MM.1S (cell line): ENCODE measurements around the gene TPTE.
"Not testable (repeated sequence)": the region's sequence is repeated elsewhere in the genome, so short reads cannot be mapped to it uniquely, and the experiment has no call there.

Source experiments
- DNase-seq: peaks from one replicate; pipeline ENCODE4 v3.0.0-alpha.2; 2015
- H2AFZ ChIP-seq: fragments of 300-600 bp; sonication (generic); 2 replicates; pipeline ENCODE4 v1.6.0; 2016; ENCODE audit warnings: antibody characterized with exemption, low read length
- H3F3A ChIP-seq: fragments of 300-600 bp; sonication (generic); 2 replicates; pipeline ENCODE4 v1.6.1; 2016; ENCODE audit warnings: mild to moderate bottlenecking, antibody characterized with exemption, low read length, moderate library complexity, mixed read lengths; ENCODE audit not compliant: insufficient read depth
- H3K27ac ChIP-seq: fragments of 300-600 bp; sonication (generic); 2 replicates; pipeline ENCODE4 v1.5.1; 2016; ENCODE audit warnings: mild to moderate bottlenecking, low read length
- H3K27me3 ChIP-seq: fragments of 300-600 bp; sonication (generic); replicated peaks from 2 replicates; pipeline ENCODE4 v1.6.0; 2016; ENCODE audit warnings: low read length; ENCODE audit not compliant: insufficient read depth
- H3K36me3 ChIP-seq: fragments of 300-600 bp; sonication (generic); replicated peaks from 2 replicates; pipeline ENCODE4 v1.6.1; 2016; ENCODE audit warnings: mild to moderate bottlenecking, low read length, mixed read lengths; ENCODE audit not compliant: insufficient read depth
- H3K4me1 ChIP-seq: fragments of 300-600 bp; sonication (generic); 2 replicates; pipeline ENCODE4 v1.6.1; 2016; ENCODE audit warnings: low read length, mixed read lengths
- H3K4me2 ChIP-seq: fragments of 300-600 bp; sonication (generic); 2 replicates; pipeline ENCODE4 v1.6.0; 2016; ENCODE audit warnings: low read depth, low read length
- H3K4me3 ChIP-seq: fragments of 300-600 bp; sonication (generic); 2 replicates; pipeline ENCODE4 v1.5.1; 2016; ENCODE audit warnings: low read length, mixed read lengths
- H3K79me2 ChIP-seq: fragments of 300-600 bp; sonication (generic); 2 replicates; pipeline ENCODE4 v1.6.1; 2016; ENCODE audit warnings: mixed run types, low read length, mixed read lengths
- H3K9ac ChIP-seq: fragments of 300-600 bp; sonication (generic); 2 replicates; pipeline ENCODE4 v1.6.1; 2016; ENCODE audit warnings: low read length, mixed read lengths
- H3K9me2 ChIP-seq: fragments of 300-600 bp; sonication (generic); replicated peaks from 2 replicates; pipeline ENCODE4 v1.6.1; 2016; ENCODE audit warnings: mild to moderate bottlenecking, low read length, mixed read lengths; ENCODE audit not compliant: insufficient read depth
- H3K9me3 ChIP-seq: fragments of 300-600 bp; sonication (generic); replicated peaks from 2 replicates; pipeline ENCODE4 v1.6.1; 2016; ENCODE audit warnings: mild to moderate bottlenecking, low read length, mixed read lengths; ENCODE audit not compliant: insufficient read depth
- H4K20me1 ChIP-seq: fragments of 300-600 bp; sonication (generic); 2 replicates; pipeline ENCODE4 v1.6.1; 2016; ENCODE audit warnings: mild to moderate bottlenecking, low read length, moderate library complexity, mixed read lengths; ENCODE audit not compliant: insufficient read depth
- EZH2 ChIP-seq: fragments of 300-600 bp; sonication (generic); optimal IDR thresholded peaks from 2 replicates; pipeline ENCODE3; 2017; ENCODE audit warnings: low read depth, mild to moderate bottlenecking, antibody characterized with exemption, low read length, mixed read lengths
- EZH2phosphoT487 ChIP-seq: fragments of 300-600 bp; sonication (generic); IDR thresholded peaks from 2 replicates; pipeline ENCODE4 v1.6.1; 2018; ENCODE audit warnings: antibody characterized with exemption, low read length
- TF ChIP-seq, protein P1 (sequence below): fragments of 300-600 bp; sonication (generic); IDR thresholded peaks from 2 replicates; pipeline ENCODE4 v1.5.1; 2016; ENCODE audit warnings: antibody characterized with exemption, low read length, mixed read lengths

TPTE gene

GRCh38 chr21:10607074-10607473, 85.7 kb downstream of the TPTE start:
- not testable (repeated sequence) for H2AFZ ChIP-seq, H4K20me1 ChIP-seq, H3K27me3 ChIP-seq, H3F3A ChIP-seq, DNase-seq, H3K27ac ChIP-seq, H3K36me3 ChIP-seq, H3K4me2 ChIP-seq, H3K4me1 ChIP-seq, H3K9ac ChIP-seq, H3K79me2 ChIP-seq, H3K9me3 ChIP-seq, H3K9me2 ChIP-seq, H3K4me3 ChIP-seq

- not testable (repeated sequence) for H3F3A ChIP-seq, H3K27ac ChIP-seq, H3K4me3 ChIP-seq, H3K9me3 ChIP-seq, H3K9me2 ChIP-seq, H3K4me2 ChIP-seq, H3K9ac ChIP-seq, H3K4me1 ChIP-seq, H2AFZ ChIP-seq, DNase-seq, H4K20me1 ChIP-seq, H3K27me3 ChIP-seq, H3K79me2 ChIP-seq, H3K36me3 ChIP-seq
These were observed 92.9 kb downstream of the TPTE start for GRCh38 chr21:10614285-10614684.

DNA sequence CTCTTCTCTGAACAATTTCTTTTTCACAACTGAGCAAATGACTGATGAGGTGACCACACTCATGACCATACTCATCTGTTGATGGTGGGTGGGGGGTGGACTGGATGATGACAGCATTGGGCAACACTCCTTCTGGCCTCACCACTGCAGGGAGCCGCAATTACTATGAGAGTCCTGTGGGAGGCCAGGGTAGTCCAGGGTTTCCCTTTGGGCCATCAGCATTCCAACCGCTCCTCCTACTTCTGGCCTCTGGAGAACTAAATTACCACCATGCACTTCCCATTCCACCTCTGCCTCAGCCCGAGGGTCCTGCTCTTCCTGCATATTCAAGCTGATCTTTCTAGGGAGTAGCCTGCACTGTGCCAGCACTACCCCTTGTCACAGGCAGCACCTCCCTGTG, 94.7 kb downstream of the TPTE start:
- DNase-seq, H3K27ac ChIP-seq, H3K36me3 ChIP-seq, H3K27me3 ChIP-seq, H3K4me2 ChIP-seq, H2AFZ ChIP-seq, H3K9ac ChIP-seq, H3K79me2 ChIP-seq, H3K9me2 ChIP-seq, H3K4me1 ChIP-seq, H3F3A ChIP-seq, H3K9me3 ChIP-seq, H4K20me1 ChIP-seq, H3K4me3 ChIP-seq: not testable (repeated sequence)

GRCh38 chr21:10616535-10616934, 95.2 kb downstream of the TPTE start:
- H3K9me2 ChIP-seq: no peaks in the 10 kb centered on the region

GRCh38 chr21:10617133-10617752, 95.9 kb downstream of the TPTE start:
- H3F3A ChIP-seq, H3K27me3 ChIP-seq, H3K36me3 ChIP-seq, H4K20me1 ChIP-seq, H3K9ac ChIP-seq, H3K4me1 ChIP-seq, DNase-seq, H3K4me3 ChIP-seq, H3K79me2 ChIP-seq, H2AFZ ChIP-seq, H3K9me2 ChIP-seq, H3K9me3 ChIP-seq, H3K27ac ChIP-seq, H3K4me2 ChIP-seq: not testable (repeated sequence)

More at GRCh38 chr21:10616535-10616934, 95.2 kb downstream of the TPTE start:
- H3K4me3 ChIP-seq: no peak overlapping the region
- no peaks in the 10 kb centered on the region for H3K9me3 ChIP-seq
- no peaks in the 10 kb centered on the region for H3K79me2 ChIP-seq
- no peaks in the 10 kb centered on the region for H3K4me1 ChIP-seq
- H3K4me2 ChIP-seq: no peak overlapping the region
- no peaks in the 10 kb centered on the region for H4K20me1 ChIP-seq
- no peak overlapping the region for H3K27ac ChIP-seq
- DNase-seq: no peak
- H3K27me3 ChIP-seq: no peaks in the 10 kb centered on the region
- H3K36me3 ChIP-seq: no peaks in the 10 kb centered on the region
- TF ChIP-seq EZH2 (no peak), EZH2phosphoT487 (no peak)
- TF ChIP-seq, protein P1, sequence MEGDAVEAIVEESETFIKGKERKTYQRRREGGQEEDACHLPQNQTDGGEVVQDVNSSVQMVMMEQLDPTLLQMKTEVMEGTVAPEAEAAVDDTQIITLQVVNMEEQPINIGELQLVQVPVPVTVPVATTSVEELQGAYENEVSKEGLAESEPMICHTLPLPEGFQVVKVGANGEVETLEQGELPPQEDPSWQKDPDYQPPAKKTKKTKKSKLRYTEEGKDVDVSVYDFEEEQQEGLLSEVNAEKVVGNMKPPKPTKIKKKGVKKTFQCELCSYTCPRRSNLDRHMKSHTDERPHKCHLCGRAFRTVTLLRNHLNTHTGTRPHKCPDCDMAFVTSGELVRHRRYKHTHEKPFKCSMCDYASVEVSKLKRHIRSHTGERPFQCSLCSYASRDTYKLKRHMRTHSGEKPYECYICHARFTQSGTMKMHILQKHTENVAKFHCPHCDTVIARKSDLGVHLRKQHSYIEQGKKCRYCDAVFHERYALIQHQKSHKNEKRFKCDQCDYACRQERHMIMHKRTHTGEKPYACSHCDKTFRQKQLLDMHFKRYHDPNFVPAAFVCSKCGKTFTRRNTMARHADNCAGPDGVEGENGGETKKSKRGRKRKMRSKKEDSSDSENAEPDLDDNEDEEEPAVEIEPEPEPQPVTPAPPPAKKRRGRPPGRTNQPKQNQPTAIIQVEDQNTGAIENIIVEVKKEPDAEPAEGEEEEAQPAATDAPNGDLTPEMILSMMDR: no peak
- H3F3A ChIP-seq: no peaks in the 10 kb centered on the region
- H2AFZ ChIP-seq: no peak overlapping the region
- H3K9ac ChIP-seq: no peak overlapping the region
